Anterior cingulate cortex (tissue), 58 donors: ENCODE data around the gene CDK5RAP2.
"Not testable (repeated sequence)": the region's sequence is repeated elsewhere in the genome, so short reads cannot be mapped to it uniquely, and the experiment has no call there.

Experiments
- DNase-seq, 58 donors: peaks; one replicate each; lab custom pipeline; 2025; lab: John Stamatoyannopoulos, UW

CDK5RAP2 gene

DNA sequence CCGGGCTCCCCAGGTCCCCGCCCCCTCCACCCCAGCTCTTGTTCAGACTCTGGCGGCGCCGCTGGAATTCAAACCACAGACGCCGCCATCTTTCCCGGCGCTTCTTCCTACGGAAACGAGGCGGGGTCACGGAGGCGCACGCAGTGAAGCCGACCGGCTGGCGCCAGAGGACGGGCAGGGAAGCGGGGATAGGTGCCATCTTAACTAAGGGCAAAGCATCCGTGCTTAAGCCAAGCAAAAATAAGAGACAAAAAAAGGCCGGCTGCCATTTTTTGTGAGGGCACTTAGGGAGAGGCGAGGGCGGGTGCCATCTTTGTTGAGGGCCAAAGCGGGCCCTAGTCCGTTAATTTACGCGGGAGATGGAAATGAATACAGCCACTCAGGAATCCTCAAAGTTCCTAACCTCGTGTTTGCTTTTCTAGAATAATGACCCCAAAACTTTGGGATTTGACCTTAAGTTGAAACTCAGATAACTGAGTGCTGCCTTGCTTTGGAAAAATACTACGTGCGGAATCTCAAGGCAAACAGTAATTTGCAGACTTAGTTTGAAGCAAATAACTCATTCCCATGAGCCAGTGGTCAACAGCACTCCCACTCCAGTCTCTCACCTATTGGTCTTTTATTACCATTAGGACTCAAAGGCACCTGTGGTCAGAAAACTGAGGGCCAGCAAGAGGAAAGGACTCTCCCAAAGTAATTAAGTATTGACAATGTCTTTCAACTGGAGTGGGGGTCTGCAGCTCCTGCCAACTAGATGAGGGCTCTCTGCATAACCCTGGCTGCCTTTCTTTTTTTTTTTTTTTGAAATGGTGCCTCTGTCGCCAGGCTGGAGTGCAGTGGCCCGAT is at the start of gene CDK5RAP2:
Gene CDK5RAP2, minus strand, starts transcription at position 117 of the 846 bp plus-strand sequence. CDS start 189 bp downstream, outside the sequence.
- peak; percentile 62 to 98 (median 93) for DNase-seq

DNA sequence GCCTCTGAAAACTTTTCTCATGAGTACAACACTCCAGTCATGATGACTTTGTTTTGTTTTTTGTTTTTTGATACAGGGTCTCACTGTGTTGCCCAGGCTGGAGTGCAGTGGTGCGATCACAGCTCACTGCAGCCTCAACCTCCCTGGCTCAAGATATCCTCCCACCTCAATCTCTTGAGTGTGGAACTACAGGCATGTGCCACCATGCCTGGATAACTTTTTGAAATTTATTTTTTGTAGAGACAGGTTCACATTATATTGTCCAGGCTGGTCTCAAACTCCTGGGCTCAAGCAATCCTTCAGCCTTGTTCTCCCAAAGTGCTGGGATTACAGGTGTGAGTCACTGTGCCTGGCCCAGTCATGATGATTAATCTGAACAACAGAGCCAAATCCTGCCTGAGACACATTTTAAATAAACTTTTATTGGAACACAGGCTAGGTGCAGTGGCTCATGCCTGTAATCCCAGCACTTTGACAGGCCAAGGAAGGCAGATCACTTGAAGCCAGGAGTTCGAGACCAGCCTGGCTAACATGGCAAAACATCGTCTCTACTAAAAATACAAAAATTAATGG is 49.0 kb upstream of the CDK5RAP2 start:
- not testable (repeated sequence) for DNase-seq

DNA sequence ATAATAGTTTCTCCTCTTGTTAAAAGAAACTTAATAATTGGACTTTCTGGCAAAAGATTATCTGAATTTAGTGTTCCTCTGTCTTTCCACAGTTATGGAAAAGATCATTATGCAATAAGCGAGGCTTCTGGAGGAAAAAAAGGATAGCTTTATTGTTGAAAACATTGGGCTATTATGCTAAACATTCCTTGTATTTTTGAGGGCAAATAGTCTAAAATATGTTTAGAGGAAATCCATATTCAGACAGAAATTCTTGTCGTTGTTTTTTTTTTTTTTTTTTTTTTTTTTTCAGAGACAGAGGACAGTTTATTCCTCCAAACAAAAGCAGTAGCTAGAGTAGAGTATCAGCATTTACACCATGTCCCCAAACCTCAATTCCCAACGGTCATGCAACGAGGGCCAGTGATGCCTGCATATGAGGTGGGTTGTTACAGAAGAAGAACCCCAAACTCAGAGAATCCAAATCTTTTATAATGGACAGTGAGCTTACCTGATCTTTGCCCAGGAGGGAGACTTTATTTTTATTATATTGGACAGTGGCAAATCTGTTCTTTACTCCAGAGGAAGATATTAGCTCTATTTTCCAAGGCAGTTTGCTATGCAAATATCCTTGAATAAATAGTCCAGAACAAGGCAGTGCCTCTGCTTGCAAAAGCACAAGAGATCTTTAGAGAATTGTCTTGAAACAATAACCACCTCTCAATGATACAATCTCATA is 48.4 kb upstream of the CDK5RAP2 start:
- DNase-seq: peak in 2 of 58 donors; percentile 4 to 10

DNA sequence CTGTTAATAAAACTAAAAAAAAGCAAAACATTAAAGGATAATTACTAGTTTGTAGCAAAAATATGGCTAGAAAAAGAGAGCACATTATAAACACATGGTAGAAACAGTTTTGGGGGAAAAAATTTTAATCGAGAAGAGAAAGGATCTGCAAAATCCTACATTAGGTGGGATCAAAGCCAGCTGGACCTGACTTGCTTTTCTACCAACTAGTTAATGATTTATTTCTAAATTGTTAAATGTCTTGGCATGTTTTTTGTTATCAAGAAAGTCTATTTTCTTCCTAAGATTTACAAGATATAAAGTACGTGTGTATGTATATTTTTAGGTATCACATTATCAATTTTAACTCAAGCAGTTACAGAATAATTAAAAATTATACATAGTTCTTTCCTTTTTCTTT is 47.1 kb upstream of the CDK5RAP2 start:
- DNase-seq: no peak

DNA sequence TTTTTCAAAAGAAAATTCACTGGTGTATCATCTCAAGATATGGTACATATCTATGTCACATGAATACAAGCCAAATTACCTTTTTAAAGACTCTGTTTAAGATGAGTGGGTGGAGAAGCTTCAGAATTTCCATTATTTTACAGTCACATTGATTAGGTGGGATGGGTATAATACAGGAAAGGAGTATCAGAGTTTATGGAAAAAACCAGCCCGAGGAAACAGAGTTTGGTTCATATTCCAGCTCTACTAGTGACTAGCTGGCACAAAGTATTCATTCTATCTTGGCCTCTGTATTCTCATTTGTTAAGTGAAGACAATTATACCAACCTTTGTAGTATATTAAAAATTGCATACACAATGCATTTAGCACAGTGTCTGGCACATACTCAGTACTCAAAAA is 46.5 kb upstream of the CDK5RAP2 start:
- no peak for DNase-seq

DNA sequence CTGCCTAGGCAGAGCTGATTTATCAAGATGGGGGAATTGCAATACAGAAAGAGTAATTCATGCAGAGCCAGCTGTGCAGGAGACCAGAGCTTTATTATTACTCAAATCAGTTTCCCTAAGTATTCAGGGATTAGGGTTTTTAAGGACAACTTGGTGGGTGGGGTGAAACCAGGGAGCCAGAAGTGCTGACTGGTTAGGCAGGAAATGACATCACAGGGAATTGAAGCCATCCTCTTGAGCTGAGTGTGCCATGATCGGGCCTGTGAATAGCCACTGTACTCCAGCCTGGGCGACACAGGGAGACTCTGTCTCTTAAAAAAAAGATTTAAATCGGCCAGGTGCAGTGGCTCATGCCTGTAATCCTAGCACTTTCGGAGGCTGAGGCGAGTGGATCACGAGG is 45.3 kb upstream of the CDK5RAP2 start:
- DNase-seq: peak in 5 of 58 donors; percentile 8 to 27 (median 24)

DNA sequence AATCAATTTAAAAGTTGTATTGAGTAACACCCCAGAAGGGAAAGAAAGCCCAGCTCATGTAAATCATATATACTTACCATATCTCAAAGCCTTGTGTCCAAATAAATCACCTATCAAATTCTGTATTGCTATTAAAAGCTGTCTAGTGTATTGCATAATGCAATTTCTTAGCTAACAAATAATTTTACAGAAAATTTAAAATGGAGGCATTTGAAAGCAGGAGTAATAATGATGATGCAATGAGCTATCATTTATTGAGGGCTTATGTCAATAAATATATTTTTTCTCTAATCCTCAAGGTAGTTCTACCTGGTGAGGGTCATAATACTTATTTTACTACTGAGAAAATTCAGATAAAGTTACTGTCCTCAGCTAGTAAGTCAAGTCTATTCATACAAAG is 42.8 kb upstream of the CDK5RAP2 start:
- DNase-seq: no peak

DNA sequence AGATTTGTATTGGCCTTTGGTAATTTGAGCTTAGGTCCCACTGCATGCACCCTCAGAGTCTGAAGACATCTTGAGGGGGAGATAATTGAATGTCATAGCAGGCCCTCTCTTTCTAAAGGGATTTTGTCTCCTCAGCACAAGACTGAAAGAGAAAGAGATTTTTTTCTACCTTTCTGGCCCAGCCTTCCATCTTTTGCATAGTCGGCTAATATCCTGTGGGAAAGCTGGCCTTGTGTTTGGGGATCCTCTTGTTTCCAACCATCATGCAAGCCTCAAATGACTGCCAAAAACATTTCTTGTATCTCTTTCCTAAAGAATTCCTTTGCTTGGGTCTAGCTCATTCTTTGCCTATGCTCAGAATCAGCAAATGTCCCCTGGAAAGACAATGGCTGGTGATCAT is 42.0 kb upstream of the CDK5RAP2 start:
- no peak for DNase-seq

DNA sequence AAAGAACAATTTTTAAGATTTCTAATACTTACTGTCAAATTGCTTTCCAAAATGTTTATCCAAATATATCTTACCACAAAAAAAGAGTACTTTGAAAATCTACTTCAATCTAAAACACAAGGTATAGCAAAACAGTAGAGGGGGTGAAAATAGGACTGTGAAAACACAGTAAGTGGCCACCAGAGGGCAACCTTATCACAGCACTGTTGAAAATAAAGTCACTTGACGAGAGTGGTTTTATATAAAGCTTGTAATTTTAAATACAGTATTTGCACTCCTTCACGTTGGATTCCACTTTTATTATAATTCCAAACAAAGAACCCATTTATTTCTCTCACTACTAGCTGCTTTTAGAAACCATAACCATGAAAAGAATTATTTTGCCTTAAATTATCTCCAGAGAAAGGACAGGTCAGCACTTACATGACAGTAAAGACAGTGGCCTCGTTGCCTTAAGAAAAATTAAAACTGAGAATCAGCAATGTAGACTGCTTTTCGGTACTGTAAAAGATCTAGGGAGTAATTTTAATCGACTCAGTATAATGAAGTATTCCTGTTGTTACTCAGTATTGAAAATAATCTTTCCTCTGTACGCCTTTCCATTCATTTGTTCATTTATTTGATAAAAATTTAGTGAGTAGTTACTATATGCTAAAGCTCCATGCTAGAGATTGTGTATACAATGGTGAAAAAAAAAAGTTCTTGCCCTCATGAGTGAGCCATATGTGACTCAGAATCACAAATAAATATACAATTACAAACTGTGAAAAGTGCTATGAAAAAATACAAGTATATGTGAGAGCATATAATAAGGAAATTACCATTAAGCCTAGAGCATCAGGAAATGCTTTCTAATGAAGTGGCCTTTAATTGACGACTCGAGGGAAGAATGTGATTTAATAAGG is 40.0 kb upstream of the CDK5RAP2 start:
- peak in 40 of 58 donors; percentile 1 to 80 (median 25) for DNase-seq

DNA sequence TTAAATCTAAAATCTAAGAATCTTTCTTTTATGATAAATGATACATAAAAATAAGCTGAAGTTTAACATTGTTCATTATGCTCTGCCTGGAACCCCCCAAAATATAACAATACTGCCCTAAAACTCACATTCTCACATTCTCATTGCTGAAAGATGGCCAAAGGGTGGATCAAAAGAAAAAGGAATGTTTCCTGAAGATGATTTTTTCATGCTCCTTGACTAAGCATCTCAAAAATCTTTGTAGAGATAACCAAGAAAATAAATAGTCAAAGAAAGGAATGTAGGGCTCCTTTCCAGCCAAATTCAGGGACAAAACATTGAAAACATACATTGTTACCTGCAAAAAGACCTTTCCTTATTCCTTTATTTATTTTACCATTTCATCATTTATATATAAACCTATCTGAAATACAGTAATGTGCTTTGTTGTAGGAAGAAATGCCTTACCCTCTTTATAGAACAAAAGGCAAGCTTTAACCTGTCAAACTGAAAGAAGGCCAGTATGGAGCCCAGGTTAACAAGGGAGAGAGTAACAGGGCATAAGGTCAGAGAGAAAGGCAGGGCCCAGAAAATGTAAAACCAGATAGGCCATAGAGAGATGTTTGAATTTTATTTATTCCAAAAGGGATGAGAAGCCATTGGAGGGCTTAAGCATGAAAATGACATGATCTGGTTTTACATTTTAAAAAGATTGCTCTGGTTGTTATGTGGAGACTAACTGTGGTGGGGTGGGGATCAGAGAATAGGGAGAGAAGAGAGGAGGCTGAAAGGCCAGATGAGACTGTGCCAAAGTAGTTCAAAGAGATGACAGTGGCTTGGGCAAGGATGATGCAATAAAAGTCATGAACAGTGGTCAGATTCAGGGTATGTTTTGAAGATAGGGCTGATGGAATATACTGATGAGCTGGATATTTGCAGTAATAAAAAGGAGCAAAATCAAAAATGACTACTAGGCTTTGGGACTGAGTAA is 37.3 kb upstream of the CDK5RAP2 start:
- no peak for DNase-seq

DNA sequence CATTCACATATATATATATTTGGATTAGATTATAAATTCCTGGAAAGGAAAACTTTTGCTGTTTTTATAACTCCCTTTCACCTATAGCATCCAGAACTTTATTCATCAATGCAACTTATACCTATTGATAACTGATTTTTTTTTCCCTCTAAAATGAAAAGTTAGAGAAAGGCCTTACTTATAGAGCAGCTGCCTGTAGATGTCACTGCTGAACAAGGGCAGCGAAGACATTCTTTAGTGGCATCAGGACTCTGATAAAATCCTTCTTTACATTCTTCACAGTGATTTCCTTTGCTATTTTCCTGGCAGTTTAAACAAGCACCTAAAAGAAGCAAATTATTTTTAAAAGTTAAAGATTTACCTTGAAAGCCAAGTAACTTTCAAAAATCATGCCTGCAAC is 32.3 kb upstream of the CDK5RAP2 start:
- DNase-seq: no peak

DNA sequence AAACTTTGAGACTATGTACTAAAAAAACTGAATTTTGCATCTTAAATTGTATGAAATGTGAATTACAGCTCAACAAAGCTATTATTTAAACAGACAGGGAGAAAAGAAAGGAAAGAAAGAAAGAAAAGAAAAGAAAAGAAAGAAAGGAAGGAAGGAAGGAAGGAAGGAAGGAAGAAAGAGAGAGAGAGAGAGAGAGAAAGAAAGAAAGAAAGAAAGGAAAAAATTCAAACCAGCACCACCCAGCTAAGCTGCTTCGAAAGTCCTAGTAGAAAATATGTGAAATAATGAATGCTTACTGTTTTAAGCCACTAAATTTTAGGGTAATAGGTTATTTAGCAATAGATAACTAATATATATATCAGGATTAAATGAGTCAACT is 31.7 kb upstream of the CDK5RAP2 start:
- no peak for DNase-seq

DNA sequence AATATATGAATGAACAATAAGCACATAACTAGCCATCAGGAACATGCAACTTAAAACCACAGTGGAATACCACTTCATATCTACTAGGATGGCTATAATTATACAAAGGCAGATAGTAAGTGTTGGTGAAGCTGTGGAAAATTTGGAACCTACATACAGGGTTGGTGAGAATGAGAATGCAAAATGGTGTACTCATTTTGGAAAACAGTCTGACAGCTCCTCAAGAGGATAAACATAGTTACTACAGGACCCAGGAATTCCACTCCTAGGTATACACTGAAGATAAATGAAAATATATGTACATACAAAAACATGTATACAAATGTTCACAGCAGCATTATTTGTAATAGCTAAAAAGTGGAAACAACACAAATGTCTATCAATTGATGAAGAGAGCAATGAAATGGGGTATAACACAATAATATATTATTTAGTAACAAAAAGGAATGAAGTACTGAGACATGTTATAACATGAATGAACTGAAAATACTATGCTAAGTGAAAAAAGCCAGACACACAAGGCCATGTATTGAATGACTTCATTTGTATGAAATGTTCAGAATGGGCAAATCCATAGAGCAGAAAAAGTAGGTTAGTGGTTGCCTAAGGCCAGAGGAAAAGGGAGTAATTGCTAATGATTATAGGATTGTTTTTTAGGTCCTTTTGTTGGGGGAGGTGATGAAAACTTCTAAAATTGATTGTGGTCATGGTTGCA is 31.2 kb upstream of the CDK5RAP2 start:
- DNase-seq: no peak

DNA sequence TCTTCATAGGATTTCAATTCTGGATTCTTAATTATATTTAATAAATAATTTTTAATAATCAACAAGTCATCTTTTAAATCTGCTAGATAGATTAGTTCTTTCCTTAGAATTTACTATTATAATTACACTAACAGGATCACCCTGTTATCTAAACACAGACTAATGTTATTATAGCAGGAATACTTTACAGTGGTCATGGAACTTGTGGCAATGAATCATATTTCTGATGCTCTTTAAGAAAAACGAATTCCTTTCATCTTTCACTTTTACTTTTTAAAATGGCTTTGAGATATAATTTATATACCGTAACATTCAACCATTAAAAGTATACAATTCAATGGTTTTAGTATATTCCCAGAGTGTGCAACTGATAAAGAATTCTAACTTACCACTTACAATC is 29.7 kb upstream of the CDK5RAP2 start:
- no peak for DNase-seq

DNA sequence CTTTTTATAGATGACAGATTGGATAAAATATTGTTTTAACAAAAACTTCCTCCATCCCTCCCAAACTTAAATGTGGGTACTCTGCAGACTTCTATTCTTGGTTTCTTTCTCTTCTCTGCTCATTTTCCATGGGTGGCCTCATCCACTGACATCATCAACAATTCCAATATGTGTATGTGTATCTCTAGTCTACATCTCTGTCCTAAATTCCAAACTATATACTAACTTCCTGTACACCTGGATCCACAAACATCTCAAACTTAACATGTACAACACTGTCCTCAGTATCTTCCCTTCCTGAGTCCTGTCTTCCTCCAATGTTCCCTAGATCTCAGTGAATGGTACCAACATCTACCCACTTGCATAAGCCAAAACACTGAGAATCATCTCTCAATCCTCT is 28.5 kb upstream of the CDK5RAP2 start:
- no peak for DNase-seq

DNA sequence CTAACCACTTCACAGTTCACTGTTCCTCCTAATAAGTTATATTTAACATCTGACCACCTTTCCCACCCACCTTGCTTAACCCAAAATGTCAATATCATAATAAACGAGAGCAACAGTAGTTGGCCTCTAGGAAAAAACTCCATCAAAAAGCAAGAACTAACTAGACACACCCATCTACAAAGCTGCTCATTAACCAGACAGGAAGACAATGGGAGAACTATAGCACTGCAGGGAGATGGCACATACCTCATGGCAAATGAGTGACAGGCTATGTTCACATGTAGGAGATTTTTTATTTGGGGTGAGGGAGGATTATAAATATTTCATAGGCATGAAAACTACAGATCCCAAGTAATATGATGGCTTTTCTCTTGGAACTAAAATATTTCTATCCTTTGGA is 23.6 kb upstream of the CDK5RAP2 start:
- no peak for DNase-seq

DNA sequence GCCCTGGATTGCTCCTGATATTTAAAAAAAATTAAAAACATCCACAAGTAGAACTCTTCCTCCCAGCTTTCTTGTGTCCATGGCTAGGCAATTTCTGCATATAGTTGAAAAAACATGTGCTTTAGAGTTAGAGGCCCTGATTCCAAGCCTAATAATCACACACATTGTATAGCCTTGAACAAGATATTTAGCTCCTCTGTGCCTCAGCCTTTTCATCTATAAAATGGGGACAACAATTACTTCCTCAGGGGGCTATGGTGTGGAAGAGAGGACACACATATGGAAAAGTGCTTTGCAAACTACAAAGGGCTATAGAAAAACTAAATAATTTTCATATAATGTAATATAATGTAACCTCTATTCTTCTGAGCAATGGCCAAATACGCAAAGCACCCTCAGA is 23.0 kb upstream of the CDK5RAP2 start:
- DNase-seq: no peak

DNA sequence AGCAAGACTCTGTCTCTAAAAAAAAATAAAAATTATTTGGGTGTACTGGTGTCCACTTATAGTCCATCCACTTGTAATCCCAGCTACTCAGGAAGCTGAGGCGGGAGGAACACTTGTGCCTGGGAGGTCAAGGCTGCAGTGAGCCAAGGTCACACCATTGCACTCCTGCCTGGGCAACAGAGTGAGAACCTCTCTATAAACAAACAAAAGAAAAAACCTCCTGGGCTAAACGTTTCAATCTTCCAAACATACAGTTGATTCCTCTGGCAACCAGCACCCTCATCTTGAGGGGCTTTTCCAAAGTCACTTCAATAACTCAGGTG is 13.9 kb upstream of the CDK5RAP2 start:
- DNase-seq: no peak
